Measurements from ENCODE around the gene SIPA1L3. TPM values are rescaled to one million over a fixed set of nuclear protein-coding genes. Genes with fewer than 3 reads are reported as not detected.

SIPA1L3 gene
- polyA plus RNA-seq, 2 of the 4 experiments (the other 2 are of a cell fraction) = 28.9 to 50.6 TPM

DNA sequence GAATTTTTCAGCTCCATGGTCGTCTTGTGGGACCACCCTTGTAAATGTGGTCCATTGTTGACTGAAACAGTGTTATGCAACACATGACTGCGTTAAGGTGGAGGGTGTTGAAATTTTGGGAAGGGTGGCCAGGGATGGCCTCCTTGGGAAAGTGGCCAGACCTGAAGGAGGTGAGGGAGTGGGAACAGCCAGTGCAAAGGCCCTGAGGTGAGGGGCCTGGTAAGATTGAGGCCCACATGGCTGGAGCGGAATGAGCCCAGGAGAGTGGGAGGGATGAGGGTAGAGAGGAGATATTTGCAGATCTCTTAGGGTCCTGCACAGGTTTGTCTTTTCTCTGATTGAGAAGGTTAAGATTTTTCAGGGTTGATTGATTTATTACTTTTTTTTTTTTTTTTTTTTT lies 18.2 kb downstream of the SIPA1L3 start:
- no peak for ATAC-seq
- 86% methylated on average over 3 of the region's 3 CpGs for WGBS (ENCODE audit: missing lambda C conversion rate)
- no peak for DNase-seq (ENCODE audit: low read depth in 1 of 2, low spot score in 1 of 2)
- Histone ChIP-seq H3K27ac (no peak overlapping the region), H3K4me1 (peaks cover 40% of the 10 kb centered on the region), H3K4me3 (no peak overlapping the region), H3K9me3 (no peaks in the 10 kb centered on the region), H3K4me2 (no peak overlapping the region)
- ChIA-PET POLR2A (no interaction called here), CTCF (interaction anchor here (0.6 to 16.3 kb wide), 3 partner anchors 20 to 139 kb away, joined by 3 to 230 read pairs (median 4); partner anchors contain the start of genes SIPA1L3 and WDR87)
- FAIRE-seq = no peak
- peak in 1 of 2 experiments; percentile 23; a peak in 2 of 4 replicates for TF ChIP-seq CEBPB (IDR thresholded peaks at IDR 0.05)
- TF ChIP-seq KDM5A (IDR thresholded peaks at IDR 0.05) = no peak

DNA sequence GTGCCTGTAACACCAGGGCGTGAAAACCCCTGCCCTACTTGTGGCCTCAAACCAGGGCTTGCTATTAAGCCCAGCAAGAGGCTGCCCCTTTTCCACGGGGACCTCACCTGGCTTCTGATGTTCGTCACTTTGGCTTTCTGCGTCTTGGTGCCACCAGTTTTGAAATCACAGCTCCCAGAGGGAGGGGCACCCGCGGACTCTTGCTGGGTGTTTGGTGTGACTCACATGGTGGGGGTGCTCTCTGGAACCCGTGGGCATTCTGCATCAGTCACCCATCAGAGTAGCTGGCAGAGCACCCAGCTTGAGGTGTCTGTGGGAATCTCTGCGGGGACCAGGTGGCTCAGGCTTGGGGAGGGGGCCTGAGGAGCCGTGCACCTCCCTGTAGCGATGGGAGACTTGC lies 19.2 kb downstream of the SIPA1L3 start:
- CTCF ChIA-PET = interaction anchor here (0.7 to 16.3 kb wide), 5 partner anchors 12 to 169 kb away, joined by 3 to 230 read pairs (median 6); partner anchors contain the start of genes SIPA1L3 and WDR87
- Histone ChIP-seq H3K27ac (peak overlapping the region in 1 of 2 experiments; percentile 38; a peak in 3 of 6 replicates), H3K4me3 (no peak overlapping the region), H3K4me1 (peaks cover 51% of the 10 kb centered on the region), H3K9me3 (0 out of 3 replicates have a peak, but pooled peaks cover 4% of the 10 kb centered on the region), H3K4me2 (0 out of 3 replicates have a peak overlapping the region, but pooled peaks have one; percentile 17)
- ATAC-seq (no peak), FAIRE-seq (no peak), DNase-seq (ENCODE audit: low read depth in 1 of 2, low spot score in 1 of 2) (no peak)
- WGBS (ENCODE audit: missing lambda C conversion rate) = 80% methylated on average over 10 of the region's 10 CpGs
- no peak for TF ChIP-seq KDM5A (IDR thresholded peaks at IDR 0.05)
- TF ChIP-seq CEBPB (IDR thresholded peaks at IDR 0.05) = 0 out of 4 replicates have a peak, but pooled peaks of 1 of the 2 experiments have one; percentile 6
- POLR2A ChIA-PET = interaction anchor here (1.2 kb wide), 1 partner anchor 19 kb away, joined by 4 read pairs; the partner anchor contains the start of gene SIPA1L3

DNA sequence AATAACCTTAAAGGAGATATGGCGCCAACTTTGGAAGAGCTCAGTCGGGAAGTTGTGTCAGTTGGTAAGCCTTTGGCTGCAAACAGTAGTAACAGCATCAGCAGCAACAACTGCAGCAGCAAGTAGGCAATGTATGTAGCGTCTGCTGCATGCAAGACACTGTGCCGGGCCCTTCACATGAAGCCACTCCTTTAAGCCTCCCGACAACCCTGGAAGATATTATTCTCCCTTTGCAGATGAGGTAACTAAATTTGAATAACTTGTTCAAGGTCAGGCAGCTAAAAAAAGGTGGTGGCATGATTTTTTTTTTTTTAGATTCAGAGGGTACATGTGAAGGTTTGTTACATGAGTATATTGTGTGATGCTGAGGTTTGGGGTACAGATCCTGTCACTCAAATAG lies 19.7 kb downstream of the SIPA1L3 start:
- H3K4me1 ChIP-seq = peaks cover 55% of the 10 kb centered on the region
- no peak for DNase-seq (ENCODE audit: low read depth in 1 of 2, low spot score in 1 of 2)

DNA sequence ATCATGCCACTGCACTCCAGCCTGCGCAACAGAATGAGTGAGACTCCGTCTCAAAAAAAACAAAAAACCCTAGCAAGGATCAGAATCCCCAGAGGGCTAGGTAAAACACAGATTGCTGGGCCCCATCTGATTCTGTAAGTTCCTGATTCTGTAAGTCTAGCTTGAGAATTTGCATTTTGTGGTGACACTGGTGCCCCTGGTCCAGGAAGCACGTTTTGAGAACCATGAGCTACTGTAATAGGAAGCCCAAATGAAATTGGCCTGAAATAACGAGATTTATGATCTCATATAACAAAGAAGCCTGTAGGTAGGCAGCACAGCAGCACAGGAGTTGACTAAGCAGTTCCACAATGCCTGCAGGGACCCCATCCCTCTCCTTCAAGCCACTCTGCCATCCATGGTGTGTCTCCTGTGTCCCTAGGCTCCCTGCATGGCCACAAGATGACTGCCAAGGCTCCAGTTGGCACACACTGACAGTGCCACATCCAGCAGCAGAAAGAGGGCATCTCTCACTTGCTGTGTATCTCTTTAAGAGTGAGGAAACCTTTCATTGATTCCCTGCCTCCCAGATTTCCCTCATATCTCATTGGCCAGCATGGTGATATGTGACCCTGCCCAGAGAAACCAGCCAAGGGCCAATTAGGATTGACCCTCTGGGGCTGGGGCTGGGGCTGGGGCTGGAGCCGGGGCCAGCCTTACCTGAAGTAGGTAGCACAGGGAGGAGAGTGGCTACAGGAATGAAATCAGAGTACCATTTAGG lies 21.7 kb downstream of the SIPA1L3 start:
- WGBS (ENCODE audit: missing lambda C conversion rate) = 42% methylated on average over 5 of the region's 5 CpGs
- H3K4me1 ChIP-seq = peaks cover 60% of the 10 kb centered on the region
- no peak overlapping the region for H3K4me3 ChIP-seq
- peak overlapping the region; percentile 32 to 50 for H3K27ac ChIP-seq
- 0 out of 3 replicates have a peak, but pooled peaks cover 4% of the 10 kb centered on the region for H3K9me3 ChIP-seq
- peak overlapping the region; percentile 49 for H3K4me2 ChIP-seq
- peak; percentile 8 to 53; a peak in 3 of 6 replicates for ATAC-seq
- DNase-seq (ENCODE audit: low read depth in 1 of 2, low spot score in 1 of 2) = peak; percentile 68 to 74
- ChIA-PET POLR2A (no interaction called here), CTCF (interaction anchor here (0.8 to 16.3 kb wide), 7 partner anchors 9 to 312 kb away, joined by 3 to 230 read pairs (median 3); partner anchors contain the start of genes SIPA1L3 and WDR87)
- TF ChIP-seq RCOR1 (IDR thresholded peaks at IDR 0.05; ENCODE audit: low read depth, low read length) (no peak), ESRRA (IDR thresholded peaks at IDR 0.05; ENCODE audit: borderline replicate concordance, low read length) (no peak), FOSL2 (IDR thresholded peaks at IDR 0.05) (no peak), FOSL2 (CRISPR knock-in tag; IDR thresholded peaks at IDR 0.05) (no peak), HEYL (CRISPR knock-in tag; IDR thresholded peaks at IDR 0.05) (no peak), NR3C1 (IDR thresholded peaks at IDR 0.05) (no peak), JUNB (IDR thresholded peaks at IDR 0.05) (no peak), POLR2AphosphoS2 (conservative IDR thresholded peaks at IDR 0.05; ENCODE audit: low read length) (peak; percentile 39; the same call in 1 of the 2 replicates)
- TF ChIP-seq, protein P1, sequence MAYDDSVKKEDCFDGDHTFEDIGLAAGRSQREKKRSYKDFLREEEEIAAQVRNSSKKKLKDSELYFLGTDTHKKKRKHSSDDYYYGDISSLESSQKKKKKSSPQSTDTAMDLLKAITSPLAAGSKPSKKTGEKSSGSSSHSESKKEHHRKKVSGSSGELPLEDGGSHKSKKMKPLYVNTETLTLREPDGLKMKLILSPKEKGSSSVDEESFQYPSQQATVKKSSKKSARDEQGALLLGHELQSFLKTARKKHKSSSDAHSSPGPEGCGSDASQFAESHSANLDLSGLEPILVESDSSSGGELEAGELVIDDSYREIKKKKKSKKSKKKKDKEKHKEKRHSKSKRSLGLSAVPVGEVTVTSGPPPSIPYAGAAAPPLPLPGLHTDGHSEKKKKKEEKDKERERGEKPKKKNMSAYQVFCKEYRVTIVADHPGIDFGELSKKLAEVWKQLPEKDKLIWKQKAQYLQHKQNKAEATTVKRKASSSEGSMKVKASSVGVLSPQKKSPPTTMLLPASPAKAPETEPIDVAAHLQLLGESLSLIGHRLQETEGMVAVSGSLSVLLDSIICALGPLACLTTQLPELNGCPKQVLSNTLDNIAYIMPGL (CRISPR knock-in tag; IDR thresholded peaks at IDR 0.05; ENCODE audit: borderline replicate concordance) = no peak
- FAIRE-seq = peak; percentile 82

More for the DNA sequence above, 19.7 kb downstream of the SIPA1L3 start:
- H3K4me2 ChIP-seq = no peak overlapping the region
- no peak for TF ChIP-seq RAD21 (conservative IDR thresholded peaks at IDR 0.05 in 1 of 2, IDR thresholded peaks at IDR 0.05 in 1 of 2)
- ChIA-PET CTCF (interaction anchor here (0.7 to 16.3 kb wide), 5 partner anchors 12 to 168 kb away, joined by 3 to 230 read pairs (median 6); partner anchors contain the start of genes SIPA1L3 and WDR87), POLR2A (interaction anchor here (0.7 to 1.2 kb wide), 2 partner anchors 20 to 1154 kb away, joined by 3 to 4 read pairs; partner anchors contain the start of gene SIPA1L3)
- 0 out of 3 replicates have a peak, but pooled peaks cover 4% of the 10 kb centered on the region for H3K9me3 ChIP-seq
- H3K4me3 ChIP-seq = no peak overlapping the region
- peak overlapping the region in 1 of 2 experiments; percentile 38; a peak in 3 of 6 replicates for H3K27ac ChIP-seq
- WGBS (ENCODE audit: missing lambda C conversion rate) = 73% methylated on average over 5 of the region's 5 CpGs
- FAIRE-seq = peak; percentile 61
- ATAC-seq = no peak
